EL (cell line): ENCODE measurements around the gene ITPR1.

Experiments
- DNase-seq: peaks from one replicate; pipeline ENCODE4 v3.0.0-alpha.2; 2016

The ITPR1 gene

DNA sequence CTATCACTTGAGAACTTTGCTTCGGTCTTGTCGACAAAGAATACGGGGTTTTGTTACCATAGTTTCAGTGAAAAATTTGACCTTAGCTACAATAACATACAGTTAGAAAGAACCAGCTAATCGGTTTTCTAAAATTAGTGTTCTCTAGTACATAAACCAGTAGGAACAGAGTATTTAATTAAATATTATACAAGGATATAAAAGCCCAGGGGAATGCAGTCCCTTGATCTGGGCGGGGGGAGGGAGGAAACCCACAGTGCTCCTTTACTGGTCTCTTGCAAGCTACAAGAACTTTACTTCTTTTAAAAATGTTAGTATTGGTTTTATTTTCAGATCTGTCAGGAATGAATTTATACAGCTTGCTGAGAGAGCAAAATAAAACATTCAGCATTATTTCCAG is 41.8 kb downstream of the ITPR1 start:
- no peak for DNase-seq

DNA sequence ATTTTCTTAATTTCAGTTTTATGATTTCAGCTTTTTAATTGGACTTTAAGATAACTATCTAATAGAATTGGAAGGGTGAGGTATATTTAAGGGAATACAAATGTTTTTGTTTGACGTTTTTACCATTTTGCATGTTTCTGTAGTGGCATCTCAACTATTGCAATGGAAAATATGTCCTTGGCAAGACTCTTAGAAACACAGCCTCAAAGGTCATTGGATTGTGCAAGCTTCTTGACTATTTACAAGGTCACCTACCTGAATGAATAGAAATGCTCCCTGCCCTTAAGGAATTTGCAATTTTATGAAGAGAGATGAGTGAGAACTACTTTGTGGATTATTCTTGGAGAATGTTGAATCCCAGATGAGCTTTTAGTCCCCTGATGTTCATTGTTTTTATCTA is 43.1 kb downstream of the ITPR1 start:
- DNase-seq = no peak

DNA sequence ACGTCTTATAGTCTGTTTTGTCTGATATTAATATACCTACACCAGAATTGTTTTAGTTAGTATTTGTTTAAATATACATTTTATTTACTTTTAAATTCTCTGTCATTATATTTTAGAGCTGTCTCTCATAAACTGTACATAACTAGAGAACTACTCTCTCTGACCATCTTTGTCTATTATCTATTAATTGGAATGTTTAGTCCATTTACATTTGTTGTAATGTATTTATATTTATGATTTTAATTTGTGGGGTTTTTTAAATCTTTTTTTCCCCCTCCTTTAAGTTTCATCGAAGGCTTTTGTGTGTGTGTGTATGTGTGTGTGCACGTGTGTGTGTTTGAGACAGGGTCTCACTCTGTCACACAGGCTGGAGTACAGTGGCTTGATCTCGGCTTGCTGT is 47.1 kb downstream of the ITPR1 start:
- no peak for DNase-seq

DNA sequence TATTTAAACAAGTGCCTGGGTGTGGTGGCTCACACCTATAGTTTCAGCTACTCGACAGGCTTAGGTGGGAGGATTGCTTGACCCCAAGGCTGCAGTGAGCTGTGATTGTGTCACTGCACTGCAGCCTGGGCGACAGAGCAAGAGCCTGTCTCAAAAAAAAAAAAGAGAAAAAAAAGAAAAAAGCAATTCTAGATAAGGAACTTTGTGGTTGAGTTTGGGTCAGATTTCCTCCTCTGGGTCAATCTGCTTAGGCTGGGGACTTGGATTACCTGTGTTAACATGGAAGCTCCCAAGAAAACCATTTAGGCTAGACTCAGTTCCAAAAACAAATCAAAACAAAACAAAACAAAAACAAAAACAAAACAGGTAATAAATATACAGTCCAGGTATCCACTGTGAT is 50.0 kb downstream of the ITPR1 start:
- DNase-seq = no peak

DNA sequence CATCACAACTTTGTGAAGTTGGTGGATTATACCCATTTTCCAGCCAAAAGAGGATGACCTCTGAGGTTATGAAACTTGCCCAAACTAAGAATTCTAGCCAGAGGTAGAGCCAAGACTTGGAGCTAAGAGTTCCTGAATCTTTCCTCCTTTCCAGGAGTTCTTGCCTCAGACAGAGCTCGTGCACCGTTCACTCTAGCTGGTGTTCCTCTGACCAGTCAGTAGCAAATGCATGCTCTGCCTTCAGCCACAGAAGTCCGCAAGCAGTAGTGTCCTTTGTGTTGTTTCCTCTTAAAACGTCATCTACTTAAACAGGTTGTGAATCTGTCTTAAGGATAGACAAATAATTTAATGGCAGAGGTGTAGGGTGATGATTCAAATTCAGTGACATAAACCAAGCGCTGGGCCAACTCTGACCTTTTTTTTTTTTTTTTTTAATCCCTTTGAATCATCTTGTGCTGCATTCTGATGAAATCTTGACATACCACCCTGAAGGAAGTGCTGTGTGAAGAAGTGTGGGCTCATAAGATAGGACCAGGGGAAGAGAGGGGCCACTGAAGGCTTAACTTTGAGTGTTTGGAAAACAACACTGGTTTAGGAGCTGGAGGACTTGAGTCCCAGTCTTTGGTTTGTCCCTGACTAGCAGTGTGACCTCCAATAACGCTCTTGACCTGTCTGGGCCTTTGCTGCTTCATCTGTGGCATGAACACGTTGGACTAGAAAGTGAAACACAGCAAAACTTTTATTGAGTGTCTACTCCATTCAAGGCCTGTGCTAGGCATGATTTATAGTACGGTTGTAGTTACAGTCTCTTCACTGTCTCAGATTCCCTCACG is 53.4 kb downstream of the ITPR1 start:
- no peak for DNase-seq

DNA sequence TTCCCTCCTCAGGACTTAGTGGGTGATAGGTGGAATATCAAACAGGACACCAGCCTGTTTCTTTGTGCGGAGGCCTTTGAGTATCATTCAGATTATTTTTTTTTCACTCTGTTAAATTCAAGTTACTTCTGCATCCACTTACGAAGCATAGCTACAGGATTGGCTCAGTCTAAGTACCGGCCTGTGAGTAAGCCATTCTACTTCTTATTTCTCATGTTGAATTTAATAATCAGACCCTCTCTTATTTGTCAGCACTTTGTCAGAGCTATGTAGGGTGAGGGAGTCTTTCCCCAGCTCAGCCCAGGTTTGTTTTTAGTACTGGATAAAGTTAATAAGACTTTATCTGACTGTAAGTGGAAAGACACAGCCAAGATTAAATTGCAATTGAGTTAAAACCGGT is 54.7 kb downstream of the ITPR1 start:
- DNase-seq = no peak

DNA sequence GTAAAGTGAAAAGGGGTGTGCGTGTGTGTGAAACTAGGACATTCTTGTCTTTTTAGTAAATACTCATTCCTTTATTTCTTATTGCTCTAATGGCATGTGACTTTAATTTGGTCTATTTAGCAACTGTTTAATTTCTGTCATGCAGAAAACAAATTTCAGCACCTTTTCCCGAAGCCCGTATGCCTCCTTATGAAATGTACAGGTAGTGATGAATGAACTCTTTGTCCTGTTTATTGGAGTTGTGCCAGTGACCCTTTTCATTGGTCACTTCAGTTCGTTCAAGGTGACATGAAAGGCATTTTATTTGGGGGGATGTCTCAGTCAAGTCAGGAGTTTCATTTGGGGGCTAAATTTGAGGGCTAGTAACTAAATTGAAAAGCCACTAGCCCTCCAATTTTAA is 55.2 kb downstream of the ITPR1 start:
- DNase-seq = no peak

DNA sequence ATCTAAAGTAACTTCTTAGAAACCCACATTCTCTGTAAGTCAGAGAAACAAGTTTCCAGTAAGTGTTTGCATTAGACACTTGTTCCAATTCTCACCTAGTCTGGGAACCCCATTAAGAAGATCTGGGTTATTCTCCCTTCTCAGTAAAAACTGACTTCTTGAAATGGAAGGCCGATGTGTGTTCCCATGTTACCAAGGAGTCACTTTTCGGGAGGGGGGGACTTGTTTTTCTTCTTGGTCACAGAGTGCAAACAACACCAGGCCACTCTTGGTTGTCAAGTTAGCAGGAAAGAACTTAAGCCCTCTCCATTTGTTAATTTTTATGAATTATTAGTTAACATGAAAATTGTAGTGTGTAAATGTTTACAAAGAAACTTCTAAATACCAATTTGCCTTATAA is 55.6 kb downstream of the ITPR1 start:
- DNase-seq = no peak

DNA sequence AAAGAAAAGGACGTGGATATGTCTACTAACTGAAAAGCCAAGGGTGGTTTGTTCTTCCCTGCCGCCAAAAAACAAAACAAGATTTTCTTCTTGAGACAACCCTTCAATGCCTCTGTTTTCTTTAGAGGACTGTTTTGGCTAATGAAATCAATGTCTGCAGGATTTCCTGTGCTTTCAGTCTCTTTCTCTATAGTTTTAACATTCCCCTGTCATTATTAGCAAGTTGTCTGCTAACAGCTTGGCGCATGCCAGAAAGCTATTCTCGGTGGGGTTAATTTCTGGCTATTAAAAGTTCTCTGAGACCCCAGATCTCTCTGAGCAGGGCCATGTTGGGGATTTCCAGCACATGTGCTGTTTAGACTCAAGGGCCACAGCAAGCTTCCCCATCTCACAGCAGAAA is 56.7 kb downstream of the ITPR1 start:
- no peak for DNase-seq

DNA sequence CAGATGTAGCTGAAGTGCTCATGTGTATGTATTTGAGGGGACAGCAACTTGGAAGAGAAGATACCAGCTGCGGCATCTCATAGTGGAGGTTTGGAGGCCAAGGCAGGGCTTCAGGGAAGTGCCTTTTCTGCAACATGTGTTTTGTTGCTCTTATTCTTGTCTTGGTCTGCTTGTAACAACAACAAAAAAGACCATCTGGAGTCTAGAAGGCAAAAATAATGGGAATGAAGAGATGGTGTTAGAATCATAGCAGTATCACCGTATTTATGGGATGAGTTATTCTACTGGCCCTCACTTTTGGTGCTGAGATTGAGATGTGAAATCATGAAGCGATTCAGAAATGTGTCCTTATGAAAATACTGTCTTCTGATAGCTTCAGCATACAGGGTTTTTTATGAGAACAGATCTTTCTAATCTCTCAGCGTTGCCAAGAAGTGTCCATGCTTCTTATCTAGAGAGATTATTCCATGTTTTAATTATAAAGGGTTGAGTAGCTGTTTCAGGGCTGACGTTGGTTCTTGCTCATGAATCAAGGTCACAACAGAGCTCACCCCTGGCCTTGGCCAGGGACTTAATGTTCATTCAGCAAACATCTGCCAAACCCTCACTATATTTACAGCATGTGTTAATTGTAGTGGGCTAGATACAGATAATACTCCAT is 58.0 kb downstream of the ITPR1 start:
- DNase-seq = no peak

DNA sequence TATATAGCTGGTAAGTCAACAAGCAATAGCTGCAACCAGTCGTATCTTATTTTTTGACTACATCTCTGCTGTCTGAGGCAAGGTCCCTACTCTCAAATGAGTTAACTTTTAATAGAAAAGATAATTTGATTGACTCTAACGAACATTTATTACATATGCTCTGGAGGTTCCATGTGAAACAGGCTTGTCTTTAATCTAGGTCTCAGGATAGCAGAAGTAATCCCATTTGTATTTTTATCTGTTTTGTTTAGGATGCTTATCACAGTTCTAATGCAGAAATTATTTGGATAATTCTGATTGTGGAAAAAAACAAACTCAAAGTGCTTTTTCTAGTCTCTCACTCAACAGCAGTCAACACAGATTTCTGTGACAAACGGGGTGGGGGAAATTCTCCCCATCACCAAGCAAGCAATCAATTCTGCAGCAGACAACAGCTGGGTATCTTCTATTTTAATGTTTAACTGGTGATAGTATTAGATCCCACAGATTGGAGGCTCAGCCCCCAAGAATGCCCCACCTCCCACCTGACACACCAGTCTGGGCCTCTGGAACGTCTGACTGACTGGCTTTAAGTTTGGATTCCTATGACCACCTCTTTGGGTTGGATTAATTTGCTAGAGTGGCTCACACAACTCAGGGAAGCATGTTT is 58.8 kb downstream of the ITPR1 start:
- DNase-seq = no peak

DNA sequence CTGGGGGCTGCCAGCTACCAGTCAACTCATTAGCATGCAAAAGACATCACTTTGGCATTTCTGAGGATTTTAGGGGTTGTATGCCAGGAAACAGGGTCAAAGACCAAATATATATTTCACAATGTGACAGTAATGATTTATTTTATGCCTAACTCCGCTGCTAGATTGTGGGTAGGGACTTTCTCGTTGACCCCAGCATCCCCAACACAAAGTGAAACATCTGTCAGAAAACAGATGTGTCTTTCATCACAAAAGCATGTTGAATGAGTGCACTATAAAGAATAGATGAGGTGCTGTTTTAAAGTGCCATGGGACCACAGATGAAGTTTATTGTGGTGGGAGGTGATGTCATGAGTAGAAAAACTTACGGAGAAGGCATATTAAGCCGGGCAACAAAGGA is 59.7 kb downstream of the ITPR1 start:
- DNase-seq = no peak

DNA sequence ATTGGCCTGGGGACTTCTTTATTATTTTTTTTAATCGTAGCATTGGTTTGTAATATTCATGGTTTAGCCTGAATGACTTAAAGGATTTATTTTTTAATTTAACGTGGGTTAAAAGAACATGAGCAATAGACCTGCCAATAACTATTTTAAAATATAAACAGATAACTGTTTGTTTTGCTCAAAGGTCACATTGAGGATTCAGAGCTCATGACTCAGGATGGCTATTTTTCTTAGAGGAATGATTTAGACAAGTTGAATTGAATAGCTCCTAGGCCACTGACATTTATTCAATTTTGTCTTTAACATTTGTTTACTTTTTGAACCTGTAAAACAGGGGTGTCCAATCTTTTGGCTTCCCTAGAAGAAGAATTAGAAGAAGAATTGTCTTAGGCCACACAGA is 68.5 kb downstream of the ITPR1 start:
- no peak for DNase-seq

DNA sequence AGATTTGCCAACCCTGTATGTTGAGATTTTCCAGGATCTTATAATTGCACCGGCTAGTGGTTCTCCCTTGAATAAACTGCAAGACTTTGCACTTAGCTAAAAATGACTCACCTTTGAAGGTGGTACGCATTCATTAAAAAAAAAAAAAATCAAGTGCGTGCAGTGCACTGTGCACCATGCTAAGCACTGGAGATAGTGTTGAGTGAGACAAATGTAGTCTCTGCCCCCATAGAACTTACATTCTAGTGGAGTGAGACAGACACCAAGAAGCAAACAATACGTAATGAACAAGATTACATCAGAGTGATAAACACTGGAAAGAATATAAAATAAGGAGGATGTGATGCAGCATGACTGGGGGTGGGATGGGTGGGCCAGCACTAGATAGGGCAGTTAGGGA is 69.4 kb downstream of the ITPR1 start:
- no peak for DNase-seq

DNA sequence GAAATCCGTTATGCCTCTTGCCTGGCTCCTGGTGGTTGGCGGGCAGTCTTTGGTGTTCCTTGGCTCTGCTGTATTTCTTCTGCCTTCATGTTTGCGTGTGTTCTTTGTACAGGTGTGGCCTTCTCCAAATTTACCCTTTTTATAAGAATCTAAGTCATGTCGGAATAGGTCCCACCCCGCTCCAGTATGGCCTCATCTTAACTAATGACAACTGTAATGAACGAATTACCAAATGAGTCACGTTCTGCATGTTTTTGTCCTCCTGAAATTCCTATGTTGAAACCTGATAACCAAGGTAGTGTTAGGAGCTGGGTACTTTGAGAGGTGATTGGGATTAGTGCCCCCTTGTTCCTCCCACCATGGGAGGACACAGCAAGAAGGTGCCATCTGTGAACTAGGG is 71.1 kb downstream of the ITPR1 start:
- DNase-seq = no peak

DNA sequence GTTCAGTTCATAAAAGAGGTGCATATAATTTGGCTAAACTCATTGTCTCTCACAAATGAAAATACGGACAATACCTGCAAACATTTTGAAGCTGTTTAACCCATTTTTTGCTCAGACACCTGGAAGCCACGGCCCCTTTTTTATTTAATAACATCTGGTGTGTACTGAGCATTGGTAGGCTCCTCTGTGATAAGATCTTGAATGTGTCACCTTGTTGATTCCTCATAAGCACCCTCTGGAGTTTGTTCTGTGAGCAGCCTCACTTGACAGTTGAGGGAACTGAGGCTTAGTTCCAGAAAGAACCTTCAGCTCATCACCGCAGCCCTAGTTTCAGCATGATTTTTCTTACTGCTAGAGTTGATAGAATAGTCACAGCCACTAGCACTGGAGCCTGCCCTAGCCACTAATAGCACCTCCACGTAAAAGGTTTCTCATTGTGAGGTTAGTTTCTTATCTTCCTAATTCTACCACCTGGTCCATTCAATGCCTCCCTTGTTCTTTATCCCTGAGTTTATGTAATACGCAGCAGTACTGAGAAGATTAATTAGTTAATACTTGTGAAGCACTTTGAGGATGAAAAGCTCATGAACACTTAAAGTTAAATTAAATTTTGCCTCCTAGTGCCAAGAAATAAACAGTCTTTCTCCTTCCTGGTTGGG is 71.9 kb downstream of the ITPR1 start:
- DNase-seq = no peak

DNA sequence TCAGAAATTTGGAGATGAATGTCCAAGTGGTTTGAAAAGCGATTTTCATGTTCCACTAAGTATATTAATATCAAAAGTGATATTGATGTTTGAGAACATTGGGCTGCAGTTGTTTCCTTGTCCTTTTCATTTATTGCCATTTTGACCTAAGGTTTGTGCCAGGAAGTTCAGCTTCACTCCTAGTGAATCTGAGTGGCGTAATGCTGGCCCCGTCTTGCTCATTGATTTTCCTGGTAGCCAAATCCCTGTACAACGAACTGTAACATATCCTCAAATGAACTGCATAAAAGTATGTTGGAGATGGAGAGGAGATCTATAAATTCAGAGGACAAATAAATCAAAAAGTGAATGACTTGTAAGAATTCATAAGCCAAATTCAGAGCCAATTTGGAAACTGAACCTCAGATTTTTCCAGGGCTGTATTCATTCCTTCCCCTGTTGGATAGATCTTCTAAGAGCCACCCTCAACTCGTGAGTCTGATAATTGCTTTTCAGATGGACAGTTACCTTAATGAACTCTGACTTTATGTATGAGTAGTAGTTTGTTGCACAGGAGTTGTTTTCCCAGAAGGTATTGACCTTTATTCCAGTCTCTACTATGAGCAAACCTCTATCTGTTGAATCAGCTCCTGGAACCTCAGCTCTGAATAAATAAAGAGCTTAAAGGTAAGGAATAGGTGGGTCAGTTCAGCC is 72.8 kb downstream of the ITPR1 start:
- DNase-seq = no peak

DNA sequence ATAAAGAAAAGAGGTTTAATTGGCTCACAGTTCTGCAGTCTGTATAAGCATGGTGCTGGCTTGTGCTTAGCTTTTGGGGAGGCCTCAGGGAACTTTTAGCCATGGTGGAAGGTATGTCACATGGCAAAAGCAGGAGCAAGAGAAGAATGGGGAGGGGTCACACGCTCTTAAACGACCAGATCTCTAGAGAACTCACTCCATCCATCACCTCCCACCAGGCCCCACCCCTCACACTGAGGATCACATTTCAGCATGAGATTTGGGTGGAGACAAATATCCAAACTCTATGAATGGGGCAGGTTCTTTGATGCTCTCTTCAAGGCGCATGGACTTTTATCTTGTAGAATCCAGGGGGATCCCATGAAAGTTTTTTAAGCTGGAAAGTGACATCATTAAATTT is 75.7 kb downstream of the ITPR1 start:
- no peak for DNase-seq

DNA sequence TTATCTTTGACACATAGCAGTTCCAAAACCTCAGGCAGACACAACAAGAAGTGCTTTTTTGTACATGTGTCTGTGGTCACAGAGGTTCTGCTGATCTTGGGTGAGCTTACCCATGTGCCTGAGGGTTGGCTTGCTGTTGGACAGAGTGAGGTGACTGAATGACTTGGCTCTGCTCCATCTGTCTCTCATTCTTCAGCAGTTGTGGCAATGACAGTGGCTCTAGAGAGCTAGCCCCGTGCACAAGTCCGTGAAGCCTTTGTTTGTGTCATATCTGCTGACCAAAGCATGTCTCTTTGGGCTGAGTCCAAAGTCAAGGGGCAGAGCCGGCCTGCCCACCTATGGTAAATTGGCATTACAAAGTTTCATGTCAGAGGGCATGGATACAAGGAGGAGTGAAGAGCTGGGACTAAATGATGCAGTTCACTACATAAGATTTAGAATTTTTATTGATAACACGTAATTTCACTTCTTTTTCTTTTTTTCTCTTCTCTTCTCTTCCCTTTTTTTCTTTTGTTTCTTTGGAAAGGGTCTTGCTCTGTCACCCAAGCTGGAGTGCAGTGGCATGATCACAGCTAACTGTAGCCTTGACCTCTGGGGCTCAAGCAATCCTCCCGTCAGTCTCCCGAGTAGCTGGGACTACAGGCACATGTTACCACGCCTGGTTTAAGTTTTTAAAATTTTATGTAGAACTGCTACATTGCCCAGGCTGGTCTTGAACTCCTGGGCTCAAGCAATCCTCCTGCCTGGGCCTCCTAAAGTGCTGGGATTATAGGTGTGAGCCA is 77.9 kb downstream of the ITPR1 start:
- no peak for DNase-seq

DNA sequence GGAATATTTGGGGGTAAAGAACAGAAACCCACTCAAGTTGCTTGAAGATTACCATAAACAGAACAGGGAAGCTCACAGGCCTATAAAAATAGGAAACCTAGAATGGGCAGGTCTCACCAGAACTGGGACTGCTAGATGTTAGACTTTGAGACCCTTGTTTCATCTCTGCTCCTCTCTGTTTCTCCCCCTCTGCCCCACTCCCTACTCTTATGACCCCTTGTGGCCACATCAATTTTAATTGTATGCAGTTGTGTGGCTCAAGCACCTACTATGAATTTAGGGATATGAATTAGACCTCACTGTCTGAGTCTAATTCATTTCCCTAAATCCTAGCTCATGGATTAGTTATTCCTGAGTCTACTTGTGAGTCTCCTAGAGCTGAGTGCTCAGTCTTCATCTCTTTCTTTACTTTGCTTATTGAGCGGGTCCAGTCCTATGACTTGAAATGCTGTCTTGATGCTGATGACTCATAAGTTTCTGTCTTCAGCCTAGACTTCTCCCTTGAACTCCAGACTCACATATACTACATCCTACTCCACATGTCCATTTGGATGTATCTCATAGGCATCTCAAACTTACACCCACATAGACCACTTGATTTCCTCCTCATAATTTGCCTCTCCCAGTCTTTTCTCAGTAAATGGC is 78.7 kb downstream of the ITPR1 start:
- DNase-seq = no peak

DNA sequence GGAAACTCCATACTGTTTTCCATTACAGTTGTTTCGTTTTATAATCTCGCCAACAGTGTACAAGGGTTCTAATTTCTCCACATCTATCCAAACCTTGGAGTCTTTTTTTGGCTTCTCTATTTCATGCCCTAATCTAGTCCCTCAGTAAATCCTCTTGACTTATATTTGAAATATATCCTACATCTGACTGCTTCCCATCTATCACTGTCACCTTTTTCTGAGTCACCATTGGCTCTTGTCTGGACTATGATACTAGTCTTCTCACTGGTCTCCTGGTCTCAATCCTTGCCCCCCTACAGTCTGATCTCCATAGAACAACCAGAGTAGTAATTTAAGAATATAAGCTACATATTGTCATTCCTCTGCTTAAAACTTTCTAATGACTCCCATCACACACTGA is 80.0 kb downstream of the ITPR1 start:
- DNase-seq = no peak
